Karpas-422 (cell line): ENCODE data around the gene CYTH4. TPM values are rescaled to one million over a fixed set of nuclear protein-coding genes. Genes with fewer than 3 reads are reported as not detected.
"Not testable (repeated sequence)": the region's sequence is repeated elsewhere in the genome, so short reads cannot be mapped to it uniquely, and the experiment has no call there.

Source experiments
- DNase-seq: peaks from one replicate; pipeline ENCODE4 v3.0.0-alpha.2; 2015
- H2AFZ ChIP-seq: fragments of 200-600 bp; sonication (generic); 2 replicates; pipeline ENCODE4 v1.6.1; 2014; ENCODE audit warnings: antibody characterized with exemption, low read length, mixed read lengths
- H3K27ac ChIP-seq: fragments of 200-600 bp; sonication (generic); 2 replicates; pipeline ENCODE4 v1.5.1; 2014; ENCODE audit warnings: mild to moderate bottlenecking, low read length, moderate library complexity
- H3K27me3 ChIP-seq: fragments of 200-600 bp; sonication (generic); 2 replicates; pipeline ENCODE4 v1.6.1; 2014; ENCODE audit warnings: low read length, mixed read lengths
- H3K36me3 ChIP-seq: fragments of 200-600 bp; sonication (generic); 2 replicates; pipeline ENCODE4 v1.6.1; 2014; ENCODE audit warnings: low read length, mixed read lengths; ENCODE audit not compliant: insufficient read depth
- H3K4me1 ChIP-seq: fragments of 200-600 bp; sonication (generic); 2 replicates; pipeline ENCODE4 v1.6.1; 2014; ENCODE audit warnings: mild to moderate bottlenecking, low read length, mixed read lengths
- H3K4me2 ChIP-seq: fragments of 200-600 bp; sonication (generic); 2 replicates; pipeline ENCODE4 v1.6.1; 2014; ENCODE audit warnings: low read length, low read depth, mild to moderate bottlenecking; ENCODE audit not compliant: poor library complexity, severe bottlenecking
- H3K4me3 ChIP-seq: fragments of 200-600 bp; sonication (generic); 2 replicates; pipeline ENCODE4 v1.5.1; 2014; ENCODE audit warnings: mild to moderate bottlenecking, antibody characterized with exemption, low read length, mixed read lengths
- H3K79me2 ChIP-seq: fragments of 200-600 bp; sonication (generic); 2 replicates; pipeline ENCODE4 v1.6.1; 2014; ENCODE audit warnings: mild to moderate bottlenecking, low read length, mixed read lengths
- H3K9ac ChIP-seq: fragments of 200-600 bp; sonication (generic); 2 replicates; pipeline ENCODE4 v1.6.0; 2014; ENCODE audit warnings: low read length
- H3K9me2 ChIP-seq: fragments of 200-600 bp; sonication (generic), shearing (Covaris generic); replicated peaks from 2 replicates; pipeline ENCODE4 v1.6.0; 2014; ENCODE audit warnings: mild to moderate bottlenecking, low read length, moderate library complexity; ENCODE audit not compliant: insufficient read depth
- H3K9me3 ChIP-seq: fragments of 300-700, 200-600 bp; sonication (generic); 2 replicates; pipeline ENCODE4 v1.6.1; 2014; ENCODE audit warnings: low read length, mixed read lengths
- H4K20me1 ChIP-seq: fragments of 200-600 bp; sonication (generic); 2 replicates; pipeline ENCODE4 v1.6.1; 2014; ENCODE audit warnings: mild to moderate bottlenecking, antibody characterized with exemption, low read length, low read depth; ENCODE audit not compliant: insufficient read depth
- total RNA-seq: library from RNA; depleted of rRNA; stranded (reverse); fragments of >200 nt; shearing (Covaris generic); gene quantifications from 2 replicates; pipeline ENCODE4 v1.2.3, GENCODE V29; 2014; ENCODE audit warnings: low replicate concordance; rRNA removed

Gene CYTH4, protein sequence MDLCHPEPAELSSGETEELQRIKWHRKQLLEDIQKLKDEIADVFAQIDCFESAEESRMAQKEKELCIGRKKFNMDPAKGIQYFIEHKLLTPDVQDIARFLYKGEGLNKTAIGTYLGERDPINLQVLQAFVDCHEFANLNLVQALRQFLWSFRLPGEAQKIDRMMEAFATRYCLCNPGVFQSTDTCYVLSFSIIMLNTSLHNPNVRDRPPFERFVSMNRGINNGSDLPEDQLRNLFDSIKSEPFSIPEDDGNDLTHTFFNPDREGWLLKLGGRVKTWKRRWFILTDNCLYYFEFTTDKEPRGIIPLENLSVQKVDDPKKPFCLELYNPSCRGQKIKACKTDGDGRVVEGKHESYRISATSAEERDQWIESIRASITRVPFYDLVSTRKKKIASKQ
- total RNA-seq = 11.1 and 12.6 TPM in 2 replicates

GRCh38 chr22:37282385-37282677 lies at the start of gene CYTH4:
TSS of gene CYTH4 (plus strand) at chr22:37282508. CDS start at chr22:37282570, 62 bp downstream.
- Histone ChIP-seq H3K4me1 (peaks cover 43% of the 10 kb centered on the region), H3K4me2 (peak within 1 kb of the TSS; percentile 86), H3K9ac (peak within 1 kb of the TSS; percentile 63), H2AFZ (no peak within 1 kb of the TSS; the same call in 1 of the 2 replicates), H3K4me3 (peak within 1 kb of the TSS; percentile 55), H4K20me1 (no peaks in the 10 kb centered on the region), H3K36me3 (no peaks in the 10 kb centered on the region), H3K27ac (peak within 1 kb of the TSS; percentile 92; the same call in 1 of the 2 replicates), H3K79me2 (no peaks in the 10 kb centered on the region), H3K9me2 (no peaks in the 10 kb centered on the region), H3K27me3 (no peaks in the 10 kb centered on the region), H3K9me3 (no peaks in the 10 kb centered on the region)
- DNase-seq = peak; percentile 76

- not testable (repeated sequence) for H3K27me3 ChIP-seq, H2AFZ ChIP-seq, H3K4me3 ChIP-seq, H3K79me2 ChIP-seq, H3K9ac ChIP-seq, H3K9me2 ChIP-seq, DNase-seq, H3K9me3 ChIP-seq
- Histone ChIP-seq H3K27ac (peak overlapping the region; percentile 97), H3K36me3 (peaks cover 34% of the 10 kb centered on the region), H3K4me1 (peaks cover 96% of the 10 kb centered on the region), H3K4me2 (peak overlapping the region; percentile 59), H4K20me1 (peaks cover 49% of the 10 kb centered on the region)
These were observed 48.9 kb upstream of the CYTH4 start for GRCh38 chr22:37233371-37233750.

- H3K9me3 ChIP-seq = no peaks in the 10 kb centered on the region
- H3K4me3 ChIP-seq = no peak overlapping the region
- peak overlapping the region; percentile 97 for H3K27ac ChIP-seq
- no peaks in the 10 kb centered on the region for H3K9me2 ChIP-seq
- peaks cover 99% of the 10 kb centered on the region for H3K4me1 ChIP-seq
- H3K9ac ChIP-seq = peak overlapping the region; percentile 46
- no peak overlapping the region for H2AFZ ChIP-seq
- no peaks in the 10 kb centered on the region for H3K27me3 ChIP-seq
- no peaks in the 10 kb centered on the region for H3K79me2 ChIP-seq
- H4K20me1 ChIP-seq = peaks cover 50% of the 10 kb centered on the region
- H3K4me2 ChIP-seq = peak overlapping the region; percentile 59
- no peak for DNase-seq
- peaks cover 30% of the 10 kb centered on the region for H3K36me3 ChIP-seq
These were observed 48.3 kb upstream of the CYTH4 start for GRCh38 chr22:37233751-37234631.

GRCh38 chr22:37234736-37235711 lies 47.3 kb upstream of the CYTH4 start:
- H3K27me3 ChIP-seq = no peaks in the 10 kb centered on the region
- peak overlapping the region; percentile 30; the same call in 1 of the 2 replicates for H3K4me3 ChIP-seq
- H4K20me1 ChIP-seq = peaks cover 55% of the 10 kb centered on the region
- H3K9me2 ChIP-seq = no peaks in the 10 kb centered on the region
- DNase-seq = peak; percentile 80
- peak overlapping the region; percentile 46 for H3K9ac ChIP-seq
- no peak overlapping the region for H2AFZ ChIP-seq
- peak overlapping the region; percentile 97 for H3K27ac ChIP-seq
- no peaks in the 10 kb centered on the region for H3K79me2 ChIP-seq
- H3K4me2 ChIP-seq = peak overlapping the region; percentile 58
- peaks cover 31% of the 10 kb centered on the region for H3K36me3 ChIP-seq
- H3K4me1 ChIP-seq = peaks cover 99% of the 10 kb centered on the region
- H3K9me3 ChIP-seq = no peaks in the 10 kb centered on the region

- no peaks in the 10 kb centered on the region for H3K9me2 ChIP-seq
- no peak overlapping the region for H2AFZ ChIP-seq
- H3K9ac ChIP-seq = peak overlapping the region; percentile 14; the same call in 1 of the 2 replicates
- peaks cover 55% of the 10 kb centered on the region for H4K20me1 ChIP-seq
- no peaks in the 10 kb centered on the region for H3K79me2 ChIP-seq
- H3K27me3 ChIP-seq = no peaks in the 10 kb centered on the region
- H3K9me3 ChIP-seq = no peaks in the 10 kb centered on the region
- peak overlapping the region; percentile 58 for H3K4me2 ChIP-seq
- DNase-seq = peak; percentile 70
- peak overlapping the region; percentile 22; the same call in 1 of the 2 replicates for H3K4me3 ChIP-seq
- H3K4me1 ChIP-seq = peaks cover 99% of the 10 kb centered on the region
- peaks cover 38% of the 10 kb centered on the region for H3K36me3 ChIP-seq
- peak overlapping the region; percentile 97 for H3K27ac ChIP-seq
These were observed 46.3 kb upstream of the CYTH4 start for GRCh38 chr22:37235897-37236607.

DNA sequence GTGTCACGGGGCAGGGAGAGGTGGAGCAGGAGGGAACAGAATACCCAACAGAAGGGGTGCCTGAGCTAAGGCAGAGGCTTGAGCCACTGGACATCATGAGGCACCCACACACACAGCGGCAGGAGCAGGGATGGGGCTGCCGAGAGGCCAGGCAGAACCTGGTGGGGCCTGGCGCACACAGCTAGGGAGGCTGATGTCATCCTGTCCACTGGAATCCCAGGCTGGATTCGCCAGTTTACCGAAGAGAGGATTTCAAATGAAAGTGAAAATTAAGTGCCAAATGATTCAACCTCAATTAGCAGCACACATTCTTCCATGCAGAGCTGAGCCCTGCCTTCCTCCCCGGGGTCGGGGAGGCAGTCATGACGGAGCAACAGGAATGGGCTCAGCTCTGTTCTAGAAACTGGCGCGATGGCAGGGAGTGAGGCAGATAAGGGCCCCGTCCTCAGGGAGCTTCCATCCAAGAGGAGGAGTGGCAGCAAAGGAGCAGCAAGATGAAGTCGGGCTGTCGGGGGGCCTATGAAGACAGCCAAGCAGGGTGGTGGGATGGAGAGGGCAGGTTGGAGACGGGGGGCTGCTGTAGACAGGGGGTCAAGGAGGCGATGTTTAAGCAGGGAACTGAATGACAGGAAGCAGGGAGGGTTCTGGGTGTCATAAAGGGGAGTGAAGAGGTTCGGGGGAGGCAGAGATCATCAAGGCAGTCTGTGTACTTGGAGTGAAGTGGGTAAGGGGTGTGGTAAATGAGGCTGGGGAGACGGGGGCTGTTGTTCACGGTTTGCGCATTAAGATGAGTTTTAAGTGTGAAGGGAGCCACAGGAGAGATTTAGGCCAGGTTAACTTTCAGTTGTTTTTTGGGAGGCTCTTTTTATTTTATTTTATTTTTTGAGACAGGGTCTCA lies 44.7 kb upstream of the CYTH4 start:
- no peaks in the 10 kb centered on the region for H3K9me2 ChIP-seq
- H3K27me3 ChIP-seq = no peaks in the 10 kb centered on the region
- H3K27ac ChIP-seq = peak overlapping the region; percentile 97
- peaks cover 48% of the 10 kb centered on the region for H3K36me3 ChIP-seq
- H3K4me3 ChIP-seq = no peak overlapping the region
- no peak overlapping the region for H3K4me2 ChIP-seq
- DNase-seq = no peak
- H4K20me1 ChIP-seq = peaks cover 52% of the 10 kb centered on the region
- peaks cover 99% of the 10 kb centered on the region for H3K4me1 ChIP-seq
- no peak overlapping the region for H2AFZ ChIP-seq
- H3K9ac ChIP-seq = no peak overlapping the region
- H3K9me3 ChIP-seq = no peaks in the 10 kb centered on the region
- H3K79me2 ChIP-seq = peaks cover 6% of the 10 kb centered on the region; the same call in 1 of the 2 replicates
